WTC11 (cell line): ENCODE results near the gene STEAP1B. TPM values are rescaled to one million over a fixed set of nuclear protein-coding genes. Genes with fewer than 3 reads are reported as not detected.

Experiments used
- ATAC-seq: fragments of 200-7000 bp; cut with Tn5 transposase; 2 replicates; pipeline ENCODE4 v1.10.0; 2021; ENCODE audit warnings: mild to moderate bottlenecking, moderate library complexity
- CTCF ChIA-PET: fragments of 300-600 bp; sonication (Branson Sonifier 250); formaldehyde crosslinking; loops from one replicate; lab custom pipeline; 2021; ENCODE audit warnings: antibody characterized with exemption; lab: Charles Lee
- POLR2A ChIA-PET: fragments of 350-600 bp; sonication (Branson Sonifier 250); formaldehyde crosslinking; loops from one replicate; lab custom pipeline; 2021; ENCODE audit warnings: antibody characterized with exemption; lab: Charles Lee
- DNase-seq: peaks from one replicate; pipeline ENCODE4 v3.0.0; 2021; ENCODE audit warnings: low spot score
- H3K27ac Mint-ChIP-seq: 2 replicates; pipeline ENCODE4 v1.8.0; 2021; ENCODE audit warnings: mixed read lengths
- H3K27me3 Mint-ChIP-seq: 2 replicates; pipeline ENCODE4 v1.8.0; 2021; ENCODE audit warnings: low read depth, mild to moderate bottlenecking, moderate library complexity, mixed read lengths
- H3K36me3 Mint-ChIP-seq: 2 replicates; pipeline ENCODE4 v1.8.0; 2021; ENCODE audit warnings: mixed read lengths
- H3K4me1 Mint-ChIP-seq: 2 replicates; pipeline ENCODE4 v1.8.0; 2022; ENCODE audit warnings: mixed read lengths
- H3K4me3 Mint-ChIP-seq: 2 replicates; pipeline ENCODE4 v1.8.0; 2021; ENCODE audit warnings: mild to moderate bottlenecking, moderate library complexity, mixed read lengths
- H3K9me3 Mint-ChIP-seq: 2 replicates; pipeline ENCODE4 v1.8.0; 2021; ENCODE audit warnings: mixed read lengths
- CBFB ChIP-seq: sonication (generic); formaldehyde crosslinking; IDR thresholded peaks from 2 replicates; pipeline ENCODE4 v1.8.1; 2022; ENCODE audit warnings: mild to moderate bottlenecking, low read depth, missing genetic modification reagents
- CREB1 ChIP-seq: sonication (generic); formaldehyde crosslinking; IDR thresholded peaks from 2 replicates; pipeline ENCODE4 v1.8.0; 2023; ENCODE audit warnings: mild to moderate bottlenecking, missing genetic modification reagents
- CREM ChIP-seq: sonication (generic); formaldehyde crosslinking; IDR thresholded peaks from 2 replicates; pipeline ENCODE4 v1.8.1; 2022; ENCODE audit warnings: mild to moderate bottlenecking, missing genetic modification reagents, moderate library complexity
- FOXJ3 ChIP-seq: sonication (generic); formaldehyde crosslinking; IDR thresholded peaks from 2 replicates; pipeline ENCODE4 v1.9.0; 2021; ENCODE audit warnings: missing genetic modification reagents, mild to moderate bottlenecking, borderline replicate concordance
- FOXP1 ChIP-seq: sonication (generic); formaldehyde crosslinking; IDR thresholded peaks from 2 replicates; pipeline ENCODE4 v1.8.0; 2022; ENCODE audit warnings: missing genetic modification reagents, mild to moderate bottlenecking, moderate library complexity, borderline replicate concordance
- GABPB1 ChIP-seq: sonication (generic); formaldehyde crosslinking; IDR thresholded peaks from 2 replicates; pipeline ENCODE4 v1.8.1; 2023; ENCODE audit warnings: mild to moderate bottlenecking, missing genetic modification reagents
- MAX ChIP-seq: sonication (generic); formaldehyde crosslinking; IDR thresholded peaks from 2 replicates; pipeline ENCODE4 v1.8.0; 2022; ENCODE audit warnings: mild to moderate bottlenecking, missing genetic modification reagents
- MXD4 ChIP-seq: fragments of 250-450 bp; sonication (Bioruptor Pico); IDR thresholded peaks from 2 replicates; pipeline ENCODE4 v1.8.0; 2021; ENCODE audit warnings: mild to moderate bottlenecking, moderate library complexity, borderline replicate concordance
- NFATC4 ChIP-seq: fragments of 250-450 bp; sonication (Bioruptor Pico); IDR thresholded peaks from 2 replicates; pipeline ENCODE4 v1.9.0; 2021; ENCODE audit warnings: mild to moderate bottlenecking
- PREB ChIP-seq: sonication (generic); formaldehyde crosslinking; IDR thresholded peaks from 2 replicates; pipeline ENCODE4 v1.8.1; 2022; ENCODE audit warnings: mild to moderate bottlenecking, missing genetic modification reagents, moderate library complexity, borderline replicate concordance
- PRRX2 ChIP-seq: fragments of 250-450 bp; sonication (Bioruptor Pico); IDR thresholded peaks from 2 replicates; pipeline ENCODE4 v1.8.0; 2021; ENCODE audit warnings: mild to moderate bottlenecking
- RORB ChIP-seq: fragments of 250-450 bp; sonication (Bioruptor Pico); IDR thresholded peaks from 2 replicates; pipeline ENCODE4 v1.9.0; 2021; ENCODE audit warnings: mild to moderate bottlenecking
- SMAD3 ChIP-seq: sonication (generic); formaldehyde crosslinking; IDR thresholded peaks from 2 replicates; pipeline ENCODE4 v1.8.0; 2022; ENCODE audit warnings: missing genetic modification reagents, mild to moderate bottlenecking, borderline replicate concordance
- SMAD4 ChIP-seq: sonication (generic); formaldehyde crosslinking; IDR thresholded peaks from 2 replicates; pipeline ENCODE4 v1.8.0; 2022; ENCODE audit warnings: mild to moderate bottlenecking, missing genetic modification reagents
- SOX15 ChIP-seq: fragments of 250-450 bp; sonication (Bioruptor Pico); IDR thresholded peaks from 2 replicates; pipeline ENCODE4 v1.9.0; 2021; ENCODE audit warnings: mild to moderate bottlenecking
- USF2 ChIP-seq: sonication (generic); formaldehyde crosslinking; IDR thresholded peaks from 2 replicates; pipeline ENCODE4 v1.8.1; 2023; ENCODE audit warnings: mild to moderate bottlenecking, missing genetic modification reagents, moderate library complexity
- ZBTB43 ChIP-seq: sonication (generic); formaldehyde crosslinking; IDR thresholded peaks from 2 replicates; pipeline ENCODE4 v1.8.1; 2023; ENCODE audit warnings: mild to moderate bottlenecking, missing genetic modification reagents
- ZMAT4 ChIP-seq: fragments of 250-450 bp; sonication (Bioruptor Pico); IDR thresholded peaks from 2 replicates; pipeline ENCODE4 v1.9.0; 2021; ENCODE audit warnings: mild to moderate bottlenecking
- ZNF121 ChIP-seq: sonication (generic); formaldehyde crosslinking; IDR thresholded peaks from 2 replicates; pipeline ENCODE4 v1.8.0; 2023; ENCODE audit warnings: missing genetic modification reagents
- ZNF138 ChIP-seq: sonication (generic); formaldehyde crosslinking; conservative IDR thresholded peaks from 2 replicates; pipeline ENCODE4 v1.8.1; 2022; ENCODE audit warnings: mild to moderate bottlenecking, moderate library complexity, missing genetic modification reagents
- ZNF425 ChIP-seq: fragments of 250-450 bp; sonication (Bioruptor Pico); conservative IDR thresholded peaks from 2 replicates; pipeline ENCODE4 v1.9.0; 2021; ENCODE audit warnings: mild to moderate bottlenecking
- ZSCAN18 ChIP-seq: fragments of 250-450 bp; sonication (Bioruptor Pico); IDR thresholded peaks from 2 replicates; pipeline ENCODE4 v2.1.2; 2022; ENCODE audit warnings: mild to moderate bottlenecking, moderate library complexity
- total RNA-seq: library from RNA; stranded (reverse); gene quantifications from 3 replicates; pipeline ENCODE4 v1.2.3, GENCODE V29; 2021

The STEAP1B gene
- total RNA-seq, 1 experiment from 2014 or later: 5.5 TPM

- TF ChIP-seq RORB (CRISPR knock-in tag) (no peak), SMAD3 (CRISPR knock-in tag) (no peak), ZMAT4 (no peak), USF2 (CRISPR knock-in tag) (no peak), GABPB1 (no peak), ZNF425 (CRISPR knock-in tag) (no peak), CREM (no peak), FOXJ3 (no peak)
- TF ChIP-seq, all 79 proteins: peak for 0
Observed at GRCh38 chr7:22469371-22470143, 30.4 kb downstream of the STEAP1B start (continued).

- Mint-ChIP-seq H3K4me1 (no peaks in the 10 kb centered on the region; the same call in 1 of the 2 replicates), H3K27ac (no peak overlapping the region), H3K27me3 (no peaks in the 10 kb centered on the region), H3K9me3 (peaks cover 4% of the 10 kb centered on the region; the same call in 1 of the 2 replicates), H3K36me3 (no peaks in the 10 kb centered on the region; the same call in 1 of the 2 replicates), H3K4me3 (no peak overlapping the region)
- no peak for DNase-seq
- POLR2A ChIA-PET: no interaction called here
- no peak for ATAC-seq
- no peak for TF ChIP-seq ZNF138 (CRISPR knock-in tag)
- TF ChIP-seq SMAD4 (CRISPR knock-in tag): no peak
- no peak for TF ChIP-seq CBFB
- no peak for TF ChIP-seq PRRX2 (CRISPR knock-in tag)
- no peak for TF ChIP-seq PREB (CRISPR knock-in tag)
- TF ChIP-seq MXD4: no peak
- TF ChIP-seq SOX15 (CRISPR knock-in tag): no peak
- no peak for TF ChIP-seq FOXJ3
- no peak for TF ChIP-seq ZBTB43
- TF ChIP-seq GABPB1: no peak
- no peak for TF ChIP-seq NFATC4 (CRISPR knock-in tag)
- no peak for TF ChIP-seq MAX
- TF ChIP-seq CREB1 (CRISPR knock-in tag): no peak
- TF ChIP-seq ZNF121 (CRISPR knock-in tag): no peak
- no peak for TF ChIP-seq ZSCAN18 (CRISPR knock-in tag)
- no peak for TF ChIP-seq FOXP1 (CRISPR knock-in tag)
- CTCF ChIA-PET: interaction anchor here (1.6 kb wide), 1 partner anchor 359 kb away, joined by 7 read pairs; no protein-coding TSS in a partner anchor
Observed at GRCh38 chr7:22468609-22469008, 31.4 kb downstream of the STEAP1B start.
